Activated T-cell treated with anti-CD3 and anti-CD28 coated beads for 4 hours (primary cell): ENCODE data around the gene IRF5.
"Not testable (repeated sequence)": the region's sequence is repeated elsewhere in the genome, so short reads cannot be mapped to it uniquely, and the experiment has no call there.

Experiments
- DNase-seq: peaks from one replicate; pipeline ENCODE4 v3.0.0-alpha.2; 2020

IRF5 gene

DNA sequence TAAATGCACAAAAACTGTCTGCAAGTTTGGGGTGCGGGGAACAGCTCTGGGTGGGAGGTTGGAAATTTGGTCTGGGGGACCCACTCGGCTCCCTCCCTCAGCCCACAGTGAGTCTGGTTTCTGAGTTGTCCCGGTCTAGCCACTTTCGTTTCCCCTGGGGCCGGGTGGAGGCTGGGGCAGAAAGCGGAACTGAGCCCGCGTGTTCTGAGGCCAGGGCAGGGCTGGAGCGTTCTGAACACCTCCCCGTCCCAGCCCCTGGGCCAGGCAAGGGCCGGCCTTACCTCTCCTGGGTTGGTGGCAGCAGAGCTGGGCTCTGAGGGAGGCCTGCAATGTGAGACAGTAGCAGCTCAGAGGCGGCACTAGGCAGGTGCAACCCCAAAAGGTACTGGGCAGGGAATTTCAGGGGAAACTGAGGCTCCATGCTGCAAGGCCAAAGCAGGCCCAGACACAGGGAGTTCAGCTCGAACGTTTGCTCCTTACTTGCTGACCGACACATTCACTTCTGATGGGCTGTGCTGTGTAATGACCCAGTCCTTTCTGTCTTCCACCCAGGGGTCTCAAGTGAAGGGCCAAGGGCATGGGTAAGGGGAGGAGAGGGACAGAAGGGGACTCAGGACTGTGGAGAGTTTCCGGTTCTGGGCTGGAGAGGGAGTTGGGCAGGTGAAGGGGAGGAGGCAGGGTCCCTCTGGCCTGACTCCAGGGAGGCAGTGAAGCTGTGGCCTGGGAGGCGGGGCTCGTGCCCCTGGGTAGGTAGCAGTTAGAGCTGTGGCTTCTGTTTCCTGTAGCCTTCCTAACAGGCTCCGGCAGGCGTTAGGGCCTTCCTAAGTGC, 3.0 kb downstream of the IRF5 start:
- no peak for DNase-seq

- no peak for DNase-seq
These were observed 3.7 kb downstream of the IRF5 start for GRCh38 chr7:128941323-128941890.

DNA sequence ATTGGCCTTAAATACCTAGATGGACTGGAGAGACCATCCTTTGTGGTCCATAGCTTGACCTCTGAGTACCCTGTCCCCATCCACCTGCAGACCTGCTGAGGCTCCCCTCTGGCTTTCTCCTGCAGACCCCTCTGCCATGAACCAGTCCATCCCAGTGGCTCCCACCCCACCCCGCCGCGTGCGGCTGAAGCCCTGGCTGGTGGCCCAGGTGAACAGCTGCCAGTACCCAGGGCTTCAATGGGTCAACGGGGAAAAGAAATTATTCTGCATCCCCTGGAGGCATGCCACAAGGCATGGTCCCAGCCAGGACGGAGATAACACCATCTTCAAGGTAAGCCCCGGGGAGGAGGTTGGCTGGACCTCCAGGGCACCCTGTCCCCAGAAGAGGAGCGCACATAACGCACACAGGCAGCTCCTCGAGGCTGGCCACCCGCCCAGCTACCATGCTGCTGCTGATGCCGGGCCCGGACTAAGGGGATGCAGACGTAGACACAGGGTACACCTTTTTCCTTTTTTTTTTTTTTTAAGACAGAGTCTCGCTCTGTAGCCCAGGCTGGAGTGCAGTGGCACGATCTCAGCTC, 4.3 kb downstream of the IRF5 start:
- no peak for DNase-seq

DNA sequence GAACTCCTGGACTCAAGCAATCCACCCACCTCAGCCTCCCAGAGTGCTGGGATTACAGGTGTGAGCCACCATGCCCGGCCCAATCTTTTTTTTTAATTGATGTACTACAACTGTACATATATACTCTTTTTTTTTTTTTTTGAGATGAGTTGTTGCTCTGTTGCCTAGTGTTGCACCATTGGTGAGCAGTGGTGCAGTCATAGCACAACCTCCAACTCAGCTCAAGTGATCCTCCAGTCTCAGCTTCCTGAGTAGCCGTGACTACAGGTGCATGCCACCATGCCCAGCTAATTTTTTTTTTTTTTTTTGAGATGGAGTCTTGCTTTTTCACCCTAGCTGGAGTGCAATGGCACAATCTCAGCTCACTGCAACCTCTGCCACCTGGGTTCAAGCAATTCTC, 5.5 kb downstream of the IRF5 start:
- DNase-seq: not testable (repeated sequence)

DNA sequence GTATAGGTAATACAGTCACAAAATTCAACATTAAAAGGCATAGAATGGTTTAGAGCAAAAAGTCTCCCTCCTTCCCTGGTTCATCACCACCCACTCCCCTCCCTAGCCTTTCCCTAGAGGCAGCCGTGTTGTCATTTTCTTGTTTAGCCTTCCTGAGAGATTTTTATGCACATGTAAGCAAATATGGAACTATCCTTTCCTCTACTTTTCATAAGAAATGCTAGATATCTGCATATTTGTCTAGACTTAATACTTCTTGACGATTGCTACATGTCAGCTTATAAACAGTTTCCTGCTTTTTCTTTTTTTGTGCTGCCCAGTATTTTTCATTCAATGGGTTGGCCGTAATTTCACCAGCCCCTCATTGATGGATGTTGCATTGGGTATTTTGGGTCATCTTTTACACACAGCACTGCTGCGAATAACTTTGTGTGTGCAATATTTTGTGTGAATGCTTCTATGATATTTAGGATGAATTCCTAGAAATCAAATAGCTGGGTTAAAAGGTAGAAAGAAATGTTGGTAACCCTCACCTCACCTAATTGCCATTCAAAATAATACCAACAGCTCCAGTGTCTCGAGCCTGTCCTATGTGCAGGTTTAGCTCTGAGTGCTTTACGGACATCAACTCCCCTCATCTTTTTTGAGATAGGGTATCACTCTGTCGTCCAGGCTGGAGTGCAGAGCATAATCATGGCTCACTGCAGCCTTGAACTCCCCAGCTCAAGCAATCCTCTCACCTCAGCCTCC, 6.9 kb downstream of the IRF5 start:
- DNase-seq: no peak

GRCh38 chr7:128945668-128946366, 8.1 kb downstream of the IRF5 start:
- no peak for DNase-seq

GRCh38 chr7:128946936-128947830, 9.5 kb downstream of the IRF5 start:
- DNase-seq: no peak

GRCh38 chr7:128947854-128948253, 10.1 kb downstream of the IRF5 start:
- DNase-seq: no peak

- no peak for DNase-seq
These were observed 10.7 kb downstream of the IRF5 start for GRCh38 chr7:128948312-128948973.

GRCh38 chr7:128948976-128949760, 11.4 kb downstream of the IRF5 start:
- DNase-seq: no peak

DNA sequence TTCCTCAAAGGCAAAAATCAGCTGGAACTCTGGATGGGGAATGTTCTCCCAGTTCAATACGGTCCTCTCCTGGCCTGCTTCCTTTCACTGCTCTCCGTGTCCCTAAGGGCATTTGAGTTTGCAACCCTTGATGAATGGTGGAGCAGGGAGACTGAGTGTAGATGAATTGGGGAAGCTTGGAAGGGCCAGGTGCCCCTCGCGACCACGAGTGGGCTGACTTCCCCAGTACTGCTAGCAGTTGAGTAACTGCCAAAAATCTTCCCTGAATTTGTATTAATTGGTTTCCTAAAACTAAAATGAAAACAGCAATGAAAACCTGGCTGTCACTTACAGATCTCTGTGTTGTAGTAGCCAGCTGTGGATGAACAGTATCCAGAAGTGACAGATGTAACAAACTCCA, 13.6 kb downstream of the IRF5 start:
- no peak for DNase-seq

- DNase-seq: no peak
These were observed 16.4 kb downstream of the IRF5 start for GRCh38 chr7:128954150-128954549.

GRCh38 chr7:128954830-128955802, 17.4 kb downstream of the IRF5 start:
- no peak for DNase-seq

GRCh38 chr7:128955981-128956380, 18.3 kb downstream of the IRF5 start:
- DNase-seq: no peak

DNA sequence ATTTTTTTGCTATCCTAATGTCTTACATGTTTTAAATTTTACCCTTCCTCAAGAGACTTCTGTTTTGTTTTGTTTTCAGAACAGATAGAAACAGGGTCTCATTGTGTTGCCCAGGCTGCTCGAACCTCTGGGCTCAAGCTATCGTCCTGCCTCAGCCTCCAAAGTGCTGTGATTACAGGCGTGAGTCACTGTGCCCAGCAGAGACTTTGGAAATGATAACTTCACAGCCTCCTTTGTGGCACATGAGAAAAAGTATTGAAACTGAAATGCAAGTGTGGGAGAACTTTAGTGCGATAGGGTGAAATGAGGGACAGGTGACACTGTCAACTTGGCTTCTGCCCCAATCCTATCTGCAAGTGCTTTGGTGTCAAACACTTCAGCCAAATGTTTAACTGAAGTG, 21.6 kb downstream of the IRF5 start:
- no peak for DNase-seq

GRCh38 chr7:128961030-128961659, 23.4 kb downstream of the IRF5 start:
- no peak for DNase-seq

DNA sequence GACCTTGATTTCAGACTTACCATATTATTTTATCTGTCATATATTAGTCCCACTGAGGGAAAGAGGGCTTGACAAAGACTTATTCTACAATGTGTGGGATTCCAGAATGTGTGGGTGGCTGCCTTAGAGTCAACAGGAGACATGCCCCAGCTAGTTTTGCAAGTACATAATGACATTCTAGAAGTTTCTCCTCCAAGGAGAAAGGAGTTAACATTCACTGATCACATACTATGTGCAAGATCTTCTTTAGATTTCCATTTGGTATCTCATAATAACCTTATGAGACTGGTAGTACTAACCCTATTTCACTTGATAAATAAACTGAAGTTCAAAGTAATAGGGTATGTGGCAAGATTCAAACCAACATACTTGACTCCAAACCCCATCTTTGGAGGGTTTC, 25.2 kb downstream of the IRF5 start:
- DNase-seq: no peak

DNA sequence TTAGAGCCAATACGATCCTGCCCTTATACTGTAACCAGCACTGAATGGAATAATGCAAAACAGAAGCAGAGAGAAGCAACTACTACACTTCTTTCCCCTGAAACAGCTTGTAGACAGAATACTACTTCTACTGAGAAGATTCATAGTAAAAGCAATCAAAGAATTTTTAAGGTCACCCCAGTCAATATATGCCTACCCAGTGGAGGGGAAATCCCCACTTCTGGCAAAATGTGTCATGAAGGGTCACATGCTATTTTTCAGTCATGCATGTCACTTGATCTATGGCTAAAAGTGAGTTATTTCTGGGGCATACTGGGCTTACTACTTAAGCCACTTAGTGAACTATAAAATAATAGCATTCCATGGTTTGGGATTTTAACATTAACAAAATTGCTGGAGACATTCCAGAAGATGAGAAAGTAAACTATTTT, 25.6 kb downstream of the IRF5 start:
- no peak for DNase-seq

- DNase-seq: no peak
These were observed 30.9 kb downstream of the IRF5 start for GRCh38 chr7:128968624-128969023.
